ENCODE data around the gene IQGAP1. TPM values are rescaled to one million over a fixed set of nuclear protein-coding genes. Genes with fewer than 3 reads are reported as not detected.

Gene IQGAP1
- total and polyA plus RNA-seq, 9 of the 15 experiments (the other 6 are each of a cell fraction or from before 2014, with no cell fraction given) = 37.6 to 143 (median 77.7) TPM

DNA sequence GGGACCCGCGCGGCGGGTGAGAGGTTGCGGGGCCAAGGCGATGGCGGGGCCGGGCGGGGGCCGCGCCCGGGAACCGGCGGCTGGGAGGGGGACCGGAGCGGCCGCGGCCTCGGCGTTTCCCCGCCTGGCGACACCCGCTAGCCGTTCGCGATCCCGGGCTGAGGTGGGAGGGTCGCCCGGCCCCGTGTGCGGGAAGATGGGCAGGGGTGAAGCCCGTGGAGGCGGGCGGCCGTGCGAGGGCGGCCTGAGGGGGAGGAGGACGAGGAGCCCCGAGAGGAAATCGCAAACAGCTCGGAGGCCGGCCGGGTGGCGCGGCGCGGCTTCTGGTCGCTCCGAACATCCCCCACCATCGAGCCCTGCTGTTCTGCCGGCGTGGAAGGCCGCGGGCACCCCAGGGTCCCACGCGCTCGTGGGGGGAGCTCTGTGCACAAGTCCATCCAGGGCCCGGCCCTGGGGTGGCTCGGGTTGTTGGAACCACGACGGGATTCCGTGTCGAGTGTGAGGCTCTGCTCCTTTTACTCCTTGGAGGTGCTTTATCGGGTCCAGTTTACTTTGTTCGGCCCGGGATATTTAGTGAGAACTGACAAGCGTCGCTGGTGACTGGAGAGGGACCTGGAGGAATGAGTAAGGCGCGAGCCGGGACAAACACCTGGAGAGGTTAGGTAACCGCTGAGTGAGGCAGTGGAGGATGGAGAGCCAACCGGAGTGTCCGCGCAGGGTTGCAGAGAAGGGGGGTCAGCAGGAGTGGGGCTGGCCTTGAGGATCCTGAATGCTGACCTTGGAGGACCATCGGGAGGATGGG, 142.4 kb downstream of the IQGAP1 start (continued):
- TF ChIP-seq, protein P1, sequence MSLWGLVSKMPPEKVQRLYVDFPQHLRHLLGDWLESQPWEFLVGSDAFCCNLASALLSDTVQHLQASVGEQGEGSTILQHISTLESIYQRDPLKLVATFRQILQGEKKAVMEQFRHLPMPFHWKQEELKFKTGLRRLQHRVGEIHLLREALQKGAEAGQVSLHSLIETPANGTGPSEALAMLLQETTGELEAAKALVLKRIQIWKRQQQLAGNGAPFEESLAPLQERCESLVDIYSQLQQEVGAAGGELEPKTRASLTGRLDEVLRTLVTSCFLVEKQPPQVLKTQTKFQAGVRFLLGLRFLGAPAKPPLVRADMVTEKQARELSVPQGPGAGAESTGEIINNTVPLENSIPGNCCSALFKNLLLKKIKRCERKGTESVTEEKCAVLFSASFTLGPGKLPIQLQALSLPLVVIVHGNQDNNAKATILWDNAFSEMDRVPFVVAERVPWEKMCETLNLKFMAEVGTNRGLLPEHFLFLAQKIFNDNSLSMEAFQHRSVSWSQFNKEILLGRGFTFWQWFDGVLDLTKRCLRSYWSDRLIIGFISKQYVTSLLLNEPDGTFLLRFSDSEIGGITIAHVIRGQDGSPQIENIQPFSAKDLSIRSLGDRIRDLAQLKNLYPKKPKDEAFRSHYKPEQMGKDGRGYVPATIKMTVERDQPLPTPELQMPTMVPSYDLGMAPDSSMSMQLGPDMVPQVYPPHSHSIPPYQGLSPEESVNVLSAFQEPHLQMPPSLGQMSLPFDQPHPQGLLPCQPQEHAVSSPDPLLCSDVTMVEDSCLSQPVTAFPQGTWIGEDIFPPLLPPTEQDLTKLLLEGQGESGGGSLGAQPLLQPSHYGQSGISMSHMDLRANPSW (CRISPR knock-in tag; IDR thresholded peaks at IDR 0.05) = no peak
- TF ChIP-seq ARNT (IDR thresholded peaks at IDR 0.05) = no peak
- no peak for TF ChIP-seq PHB2 (IDR thresholded peaks at IDR 0.05; ENCODE audit: low read depth)
- peak in 1 of 2 experiments; percentile 22; a peak in 1 of 4 replicates for TF ChIP-seq MAZ (CRISPR knock-in tag; conservative IDR thresholded peaks at IDR 0.05 in 1 of 2, IDR thresholded peaks at IDR 0.05 in 1 of 2)
- TF ChIP-seq ZNF134 (CRISPR knock-in tag; conservative IDR thresholded peaks at IDR 0.05) = no peak
- TF ChIP-seq ZFX (CRISPR knock-in tag; IDR thresholded peaks at IDR 0.05) = no peak; the same call in 1 of the 2 replicates
- no peak for TF ChIP-seq HNRNPUL1 (IDR thresholded peaks at IDR 0.05; ENCODE audit: low read length)
- no peak for TF ChIP-seq DPF2 (IDR thresholded peaks at IDR 0.05)
- TF ChIP-seq THRAP3 (IDR thresholded peaks at IDR 0.05; ENCODE audit: borderline replicate concordance) = no peak
- TF ChIP-seq, protein P2, sequence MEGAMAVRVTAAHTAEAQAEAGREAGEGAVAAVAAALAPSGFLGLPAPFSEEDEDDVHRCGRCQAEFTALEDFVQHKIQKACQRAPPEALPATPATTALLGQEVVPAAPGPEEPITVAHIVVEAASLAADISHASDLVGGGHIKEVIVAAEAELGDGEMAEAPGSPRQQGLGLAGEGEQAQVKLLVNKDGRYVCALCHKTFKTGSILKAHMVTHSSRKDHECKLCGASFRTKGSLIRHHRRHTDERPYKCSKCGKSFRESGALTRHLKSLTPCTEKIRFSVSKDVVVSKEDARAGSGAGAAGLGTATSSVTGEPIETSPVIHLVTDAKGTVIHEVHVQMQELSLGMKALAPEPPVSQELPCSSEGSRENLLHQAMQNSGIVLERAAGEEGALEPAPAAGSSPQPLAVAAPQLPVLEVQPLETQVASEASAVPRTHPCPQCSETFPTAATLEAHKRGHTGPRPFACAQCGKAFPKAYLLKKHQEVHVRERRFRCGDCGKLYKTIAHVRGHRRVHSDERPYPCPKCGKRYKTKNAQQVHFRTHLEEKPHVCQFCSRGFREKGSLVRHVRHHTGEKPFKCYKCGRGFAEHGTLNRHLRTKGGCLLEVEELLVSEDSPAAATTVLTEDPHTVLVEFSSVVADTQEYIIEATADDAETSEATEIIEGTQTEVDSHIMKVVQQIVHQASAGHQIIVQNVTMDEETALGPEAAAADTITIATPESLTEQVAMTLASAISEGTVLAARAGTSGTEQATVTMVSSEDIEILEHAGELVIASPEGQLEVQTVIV (CRISPR knock-in tag; IDR thresholded peaks at IDR 0.05; ENCODE audit: borderline replicate concordance) = no peak
- no peak for TF ChIP-seq LARP7 (IDR thresholded peaks at IDR 0.05)
- TF ChIP-seq RBFOX2 (IDR thresholded peaks at IDR 0.05; ENCODE audit: low read depth, low read length) = peak; percentile 35
- TF ChIP-seq, protein P3, sequence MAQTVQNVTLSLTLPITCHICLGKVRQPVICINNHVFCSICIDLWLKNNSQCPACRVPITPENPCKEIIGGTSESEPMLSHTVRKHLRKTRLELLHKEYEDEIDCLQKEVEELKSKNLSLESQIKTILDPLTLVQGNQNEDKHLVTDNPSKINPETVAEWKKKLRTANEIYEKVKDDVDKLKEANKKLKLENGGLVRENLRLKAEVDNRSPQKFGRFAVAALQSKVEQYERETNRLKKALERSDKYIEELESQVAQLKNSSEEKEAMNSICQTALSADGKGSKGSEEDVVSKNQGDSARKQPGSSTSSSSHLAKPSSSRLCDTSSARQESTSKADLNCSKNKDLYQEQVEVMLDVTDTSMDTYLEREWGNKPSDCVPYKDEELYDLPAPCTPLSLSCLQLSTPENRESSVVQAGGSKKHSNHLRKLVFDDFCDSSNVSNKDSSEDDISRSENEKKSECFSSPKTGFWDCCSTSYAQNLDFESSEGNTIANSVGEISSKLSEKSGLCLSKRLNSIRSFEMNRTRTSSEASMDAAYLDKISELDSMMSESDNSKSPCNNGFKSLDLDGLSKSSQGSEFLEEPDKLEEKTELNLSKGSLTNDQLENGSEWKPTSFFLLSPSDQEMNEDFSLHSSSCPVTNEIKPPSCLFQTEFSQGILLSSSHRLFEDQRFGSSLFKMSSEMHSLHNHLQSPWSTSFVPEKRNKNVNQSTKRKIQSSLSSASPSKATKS (CRISPR knock-in tag; IDR thresholded peaks at IDR 0.05) = no peak
- peak; percentile 12 for TF ChIP-seq PHF20 (IDR thresholded peaks at IDR 0.05; ENCODE audit: partially characterized antibody)
- TF ChIP-seq ZNF57 (CRISPR knock-in tag; IDR thresholded peaks at IDR 0.05) = no peak
- TF ChIP-seq XRCC3 (IDR thresholded peaks at IDR 0.05) = no peak
- no peak for TF ChIP-seq HDAC8 (tag; IDR thresholded peaks at IDR 0.05)
- TF ChIP-seq TEAD2 (tag; IDR thresholded peaks at IDR 0.05) = no peak
- no peak for TF ChIP-seq NR1H2 (CRISPR knock-in tag; IDR thresholded peaks at IDR 0.05)
- TF ChIP-seq, protein P4, sequence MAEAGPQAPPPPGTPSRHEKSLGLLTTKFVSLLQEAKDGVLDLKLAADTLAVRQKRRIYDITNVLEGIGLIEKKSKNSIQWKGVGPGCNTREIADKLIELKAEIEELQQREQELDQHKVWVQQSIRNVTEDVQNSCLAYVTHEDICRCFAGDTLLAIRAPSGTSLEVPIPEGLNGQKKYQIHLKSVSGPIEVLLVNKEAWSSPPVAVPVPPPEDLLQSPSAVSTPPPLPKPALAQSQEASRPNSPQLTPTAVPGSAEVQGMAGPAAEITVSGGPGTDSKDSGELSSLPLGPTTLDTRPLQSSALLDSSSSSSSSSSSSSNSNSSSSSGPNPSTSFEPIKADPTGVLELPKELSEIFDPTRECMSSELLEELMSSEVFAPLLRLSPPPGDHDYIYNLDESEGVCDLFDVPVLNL (CRISPR knock-in tag; IDR thresholded peaks at IDR 0.05; ENCODE audit: low read depth) = no peak
- no peak for TF ChIP-seq OTX1 (CRISPR knock-in tag; IDR thresholded peaks at IDR 0.05)
- TF ChIP-seq NR2F6 (CRISPR knock-in tag; IDR thresholded peaks at IDR 0.05) = no peak
